Liver (tissue), 9 donors: Measurements from ENCODE around the gene HOXD12. TPM values are rescaled to one million over a fixed set of nuclear protein-coding genes. Genes with fewer than 3 reads are reported as not detected.

ENCODE experiments used
- DNase-seq: peaks from one replicate; pipeline ENCODE4 v3.0.0-alpha.2; 2017; ENCODE audit warnings: low spot score
- H3K27ac ChIP-seq, 2 donors: one replicate each; pipeline ENCODE4 v1.7.0; 2013; ENCODE audit warnings: inconsistent platforms in 2 of 2, low read length in 2 of 2, control low read depth in 1 of 2, low read depth in 1 of 2, mild to moderate bottlenecking in 1 of 2
- H3K27me3 ChIP-seq, 4 donors: one replicate each; pipeline versions ENCODE4 v1.6.1 to v1.7.0; 2013; ENCODE audit warnings: low read length in 3 of 4, inconsistent platforms in 1 of 4, mild to moderate bottlenecking in 1 of 4, moderate library complexity in 1 of 4; ENCODE audit not compliant: control insufficient read depth in 4 of 4, insufficient read depth in 4 of 4
- H3K36me3 ChIP-seq, 4 donors: one replicate each; pipeline versions ENCODE4 v1.6.1 to v1.7.0; 2013; ENCODE audit warnings: low read length in 3 of 4, mild to moderate bottlenecking in 3 of 4, low read depth in 1 of 4, moderate library complexity in 1 of 4; ENCODE audit not compliant: control insufficient read depth in 4 of 4, insufficient read depth in 3 of 4
- H3K4me1 ChIP-seq, 4 donors: one replicate each; pipeline versions ENCODE4 v1.6.1 to v1.7.0; 2013; ENCODE audit warnings: low read length in 3 of 4, mild to moderate bottlenecking in 3 of 4, moderate library complexity in 1 of 4; ENCODE audit not compliant: control insufficient read depth in 4 of 4, insufficient read depth in 4 of 4
- H3K4me3 ChIP-seq, 3 donors: one replicate each; pipeline versions ENCODE4 v1.6.1 to v1.7.0; 2013; ENCODE audit warnings: low read length in 3 of 3, control low read depth in 1 of 3, low read depth in 1 of 3, mild to moderate bottlenecking in 1 of 3
- H3K9ac ChIP-seq, 2 donors: one replicate each; pipeline ENCODE4 v1.7.0; 2013; ENCODE audit warnings: low read length in 2 of 2, mild to moderate bottlenecking in 2 of 2, moderate library complexity in 2 of 2, control low read depth in 1 of 2, low read depth in 1 of 2
- H3K9me3 ChIP-seq, 4 donors: one replicate each; pipeline versions ENCODE4 v1.6.1 to v1.7.0; 2013; ENCODE audit warnings: low read length in 3 of 4; ENCODE audit not compliant: control insufficient read depth in 4 of 4
- CTCF ChIP-seq: fragments of 150-350 bp; IDR thresholded peaks from 2 replicates; pipeline ENCODE4 v1.5.1; 2017; ENCODE audit warnings: improper control_type of control experiment, low read depth, low read length; ENCODE audit not compliant: missing input control
- FOXA2 ChIP-seq: IDR thresholded peaks from 2 replicates; pipeline ENCODE4 v1.6.1; 2016; ENCODE audit warnings: antibody characterized with exemption
- HNF4G ChIP-seq: IDR thresholded peaks from 2 replicates; pipeline ENCODE4 v1.6.1; 2016; ENCODE audit warnings: antibody characterized with exemption
- JUND ChIP-seq, 2 donors: IDR thresholded peaks; 2 replicates each; pipeline ENCODE4 v1.6.1; 2016; ENCODE audit warnings: antibody characterized with exemption in 2 of 2
- MAX ChIP-seq: IDR thresholded peaks from 2 replicates; pipeline ENCODE4 v1.6.1; 2016; ENCODE audit warnings: antibody characterized with exemption
- NR2F2 ChIP-seq: IDR thresholded peaks from 2 replicates; pipeline ENCODE4 v1.6.1; 2016; ENCODE audit warnings: antibody characterized with exemption
- RAD21 ChIP-seq, 2 donors: IDR thresholded peaks; 2 replicates each; pipeline ENCODE4 v1.6.1; 2016; ENCODE audit warnings: antibody characterized with exemption in 2 of 2, mild to moderate bottlenecking in 2 of 2
- REST ChIP-seq: IDR thresholded peaks from 2 replicates; pipeline ENCODE4 v1.6.1; 2016; ENCODE audit warnings: antibody characterized with exemption, mild to moderate bottlenecking
- RXRA ChIP-seq, 2 donors: IDR thresholded peaks; 2 replicates each; pipeline ENCODE4 v1.6.1; 2017 to 2018; ENCODE audit warnings: antibody characterized with exemption in 2 of 2, mild to moderate bottlenecking in 1 of 2
- TAF1 ChIP-seq: conservative IDR thresholded peaks from 2 replicates; pipeline ENCODE4 v1.6.1; 2016; ENCODE audit warnings: antibody characterized with exemption, mild to moderate bottlenecking
- YY1 ChIP-seq: IDR thresholded peaks from 2 replicates; pipeline ENCODE4 v1.6.1; 2016; ENCODE audit warnings: antibody characterized with exemption, mild to moderate bottlenecking
- WGBS: extraction: QIAGEN DNeasy Blood & Tissue Kit; methylation state at CpG from one replicate; pipeline ENCODE4 v1.1.7; 2013; 5-methylcytosine and 5-hydroxymethylcytosine counted together
- polyA plus RNA-seq, 2 donors: library from polyadenylated mRNA; stranded (reverse) in 1 of 2; unstranded in 1 of 2; fragments of 200-250 nt in 1 of 2; fragments of >200 nt in 1 of 2; fragmentation: Nextera tagmentation in 1 of 2; extraction: Ambion mirVana in 1 of 2; gene quantifications; one replicate each; pipeline versions ENCODE4 v1.2.1 to v1.2.3, GENCODE V29; 2013 to 2015
- total RNA-seq, 2 donors: library from RNA; depleted of rRNA; stranded (reverse); fragments of >200 nt; gene quantifications; one replicate each; pipeline ENCODE4 v1.2.3, GENCODE V29; 2014
- donor health status: healthy.
- donor health status: healthy.
- donor health status: healthy.
- donor health status: healthy.
- donor health status: healthy.

Gene HOXD12
- total and polyA plus RNA-seq, 4 donors = not detected

- Histone ChIP-seq H3K27ac (no peak overlapping the region), H3K9ac (no peak overlapping the region), H3K4me1 (peaks cover 9 to 24% (median 18%) of the 10 kb centered on the region in 4 donors), H3K4me3 (peak overlapping the region; percentile 12 to 50 (median 38)), H3K9me3 (peaks cover 0 to 4% (median 2%) of the 10 kb centered on the region in 4 donors), H3K36me3 (no peaks in the 10 kb centered on the region), H3K27me3 (peaks cover 16 to 65% (median 33%) of the 10 kb centered on the region in 4 donors)
- peak; percentile 56 for DNase-seq
- WGBS = 2% methylated on average over 45 of the region's 45 CpGs
- no peak for TF ChIP-seq YY1
- TF ChIP-seq NR2F2 = no peak
- TF ChIP-seq RXRA (IDR thresholded peaks at IDR 0.05) = no peak
- TF ChIP-seq HNF4G = no peak
- no peak for TF ChIP-seq JUND (IDR thresholded peaks at IDR 0.05)
- peak; percentile 77 for TF ChIP-seq CTCF
- peak; percentile 86 to 90 for TF ChIP-seq RAD21 (IDR thresholded peaks at IDR 0.05)
- TF ChIP-seq MAX = no peak
- no peak for TF ChIP-seq REST
- no peak for TF ChIP-seq FOXA2
- no peak for TF ChIP-seq TAF1
Observed at GRCh38 chr2:176096986-176097819, 2.4 kb upstream of the HOXD12 start.

- TF ChIP-seq RXRA (IDR thresholded peaks at IDR 0.05) (no peak), YY1 (no peak)
- H3K27ac ChIP-seq = no peak overlapping the region
- H3K9ac ChIP-seq = no peak overlapping the region
- WGBS = 5% methylated on average over 18 of the region's 18 CpGs
- H3K36me3 ChIP-seq = no peaks in the 10 kb centered on the region
- H3K9me3 ChIP-seq = peaks cover 0 to 4% (median 2%) of the 10 kb centered on the region in 4 donors
- peaks cover 11 to 72% (median 37%) of the 10 kb centered on the region in 4 donors for H3K27me3 ChIP-seq
- DNase-seq = no peak
- peaks cover 5 to 22% (median 17%) of the 10 kb centered on the region in 4 donors for H3K4me1 ChIP-seq
- no peak overlapping the region for H3K4me3 ChIP-seq
Observed at GRCh38 chr2:176097820-176098365, 1.7 kb upstream of the HOXD12 start.
